ENCODE results near the gene PLA2G2F.

The PLA2G2F gene

DNA sequence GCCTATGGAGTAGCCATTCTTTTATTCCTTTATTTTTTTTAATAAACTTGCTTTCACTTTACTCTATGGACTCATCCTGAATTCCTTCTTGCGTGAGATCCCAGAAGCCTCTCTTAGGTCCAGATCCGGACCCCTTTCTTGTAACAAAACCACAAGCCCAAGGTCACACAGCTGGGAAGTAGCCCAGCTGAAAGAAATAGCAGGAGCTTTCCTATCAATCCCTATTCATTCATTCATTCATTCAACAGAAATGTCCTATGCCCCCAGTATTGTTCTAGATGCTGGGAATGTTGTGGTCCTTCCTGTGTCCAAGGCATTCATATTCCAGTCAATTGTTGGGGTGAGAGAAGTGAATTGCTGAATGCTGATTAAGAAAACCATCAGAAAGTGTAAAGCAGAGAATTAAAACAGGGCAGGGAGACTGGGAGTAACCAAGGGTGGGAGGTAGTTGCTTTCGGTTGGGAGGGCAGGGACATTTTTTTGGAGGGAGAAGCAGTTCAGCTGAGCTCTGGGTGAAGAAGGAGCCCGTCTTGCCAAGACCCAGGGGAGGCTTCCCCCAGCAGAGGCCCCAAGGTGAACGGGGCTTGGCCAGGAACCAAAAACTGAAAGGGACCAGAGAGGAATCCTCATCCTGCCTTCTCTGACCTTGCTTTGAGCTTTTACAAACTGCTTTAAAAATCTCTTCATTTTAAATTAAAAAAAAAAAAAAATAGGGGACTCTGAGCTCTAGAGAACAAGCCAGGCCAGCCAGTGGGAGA is 30.6 kb upstream of the PLA2G2F start:
- TF ChIP-seq, protein P1, sequence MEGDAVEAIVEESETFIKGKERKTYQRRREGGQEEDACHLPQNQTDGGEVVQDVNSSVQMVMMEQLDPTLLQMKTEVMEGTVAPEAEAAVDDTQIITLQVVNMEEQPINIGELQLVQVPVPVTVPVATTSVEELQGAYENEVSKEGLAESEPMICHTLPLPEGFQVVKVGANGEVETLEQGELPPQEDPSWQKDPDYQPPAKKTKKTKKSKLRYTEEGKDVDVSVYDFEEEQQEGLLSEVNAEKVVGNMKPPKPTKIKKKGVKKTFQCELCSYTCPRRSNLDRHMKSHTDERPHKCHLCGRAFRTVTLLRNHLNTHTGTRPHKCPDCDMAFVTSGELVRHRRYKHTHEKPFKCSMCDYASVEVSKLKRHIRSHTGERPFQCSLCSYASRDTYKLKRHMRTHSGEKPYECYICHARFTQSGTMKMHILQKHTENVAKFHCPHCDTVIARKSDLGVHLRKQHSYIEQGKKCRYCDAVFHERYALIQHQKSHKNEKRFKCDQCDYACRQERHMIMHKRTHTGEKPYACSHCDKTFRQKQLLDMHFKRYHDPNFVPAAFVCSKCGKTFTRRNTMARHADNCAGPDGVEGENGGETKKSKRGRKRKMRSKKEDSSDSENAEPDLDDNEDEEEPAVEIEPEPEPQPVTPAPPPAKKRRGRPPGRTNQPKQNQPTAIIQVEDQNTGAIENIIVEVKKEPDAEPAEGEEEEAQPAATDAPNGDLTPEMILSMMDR (IDR thresholded peaks at IDR 0.05), result no peak

DNA sequence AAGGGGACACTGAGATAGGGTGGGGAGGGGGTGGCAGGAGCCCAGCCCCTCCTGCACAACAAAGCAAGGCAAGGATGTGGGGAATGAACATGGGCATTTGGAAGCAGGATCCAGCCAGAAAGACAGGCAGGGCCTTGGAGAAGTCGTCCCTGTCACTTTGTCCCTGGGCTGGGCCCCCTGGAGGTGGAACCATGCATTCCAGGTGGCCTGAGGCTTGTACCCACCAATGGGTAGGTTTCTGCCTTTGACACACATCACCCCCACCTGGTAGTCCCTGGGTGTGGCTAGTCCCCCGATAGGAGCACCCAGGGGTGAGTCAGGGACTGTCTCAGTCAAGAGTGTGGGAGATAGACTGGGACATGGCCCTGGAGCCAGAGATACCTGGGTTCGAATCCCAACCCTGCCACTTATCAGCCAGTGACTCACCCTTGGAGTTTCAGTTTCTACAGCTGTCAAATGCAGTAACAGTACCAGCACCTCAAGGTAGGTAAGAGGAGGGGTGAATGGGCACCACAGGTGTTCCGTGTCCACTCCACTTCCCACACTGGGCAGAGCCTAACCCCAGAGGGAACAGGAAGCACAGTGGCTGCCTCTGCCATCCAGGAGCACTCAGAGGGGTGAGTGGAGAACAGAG is 29.8 kb upstream of the PLA2G2F start:
- TF ChIP-seq, protein P1 (IDR thresholded peaks at IDR 0.05), result no peak

DNA sequence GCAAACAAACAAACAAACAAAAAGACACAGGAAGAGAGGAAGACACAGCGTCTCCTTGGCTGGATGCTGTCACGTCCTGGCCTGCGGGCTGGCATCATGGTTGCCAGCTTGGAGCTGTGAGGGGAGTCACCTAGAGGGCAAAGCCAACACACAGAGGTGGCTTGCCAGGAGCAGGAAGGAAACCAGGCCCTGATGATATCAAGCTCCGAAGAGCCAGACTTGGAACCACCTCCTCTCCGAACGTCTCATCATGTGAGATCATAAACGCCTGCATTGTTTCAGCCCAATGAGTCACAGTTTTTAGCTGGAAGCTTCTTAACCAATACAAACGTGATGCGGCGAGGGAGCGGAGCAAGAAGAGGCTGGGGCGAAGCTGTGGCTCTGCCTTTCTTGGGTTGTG is 28.4 kb upstream of the PLA2G2F start:
- TF ChIP-seq, protein P1 (IDR thresholded peaks at IDR 0.05), result no peak

DNA sequence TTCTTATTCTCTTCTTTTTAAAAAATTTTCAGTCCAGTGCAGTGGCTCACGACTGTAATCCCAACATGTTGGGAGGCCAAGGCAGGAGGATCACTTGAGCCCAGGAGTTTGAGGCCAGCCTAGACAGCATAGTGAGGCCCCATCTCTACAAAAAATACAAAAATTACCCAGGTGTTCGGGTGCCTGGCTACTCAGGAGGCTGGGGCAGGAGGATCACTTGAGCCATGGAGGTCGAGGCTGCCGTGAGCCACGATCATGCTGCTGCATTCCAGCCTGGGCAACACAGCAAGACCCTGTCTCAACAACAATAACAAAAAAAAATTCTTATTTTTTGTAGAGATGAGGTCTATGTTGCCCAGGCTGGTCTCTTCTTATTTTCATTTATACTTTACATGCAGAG is 27.7 kb upstream of the PLA2G2F start:
- TF ChIP-seq, protein P1 (IDR thresholded peaks at IDR 0.05), result no peak

DNA sequence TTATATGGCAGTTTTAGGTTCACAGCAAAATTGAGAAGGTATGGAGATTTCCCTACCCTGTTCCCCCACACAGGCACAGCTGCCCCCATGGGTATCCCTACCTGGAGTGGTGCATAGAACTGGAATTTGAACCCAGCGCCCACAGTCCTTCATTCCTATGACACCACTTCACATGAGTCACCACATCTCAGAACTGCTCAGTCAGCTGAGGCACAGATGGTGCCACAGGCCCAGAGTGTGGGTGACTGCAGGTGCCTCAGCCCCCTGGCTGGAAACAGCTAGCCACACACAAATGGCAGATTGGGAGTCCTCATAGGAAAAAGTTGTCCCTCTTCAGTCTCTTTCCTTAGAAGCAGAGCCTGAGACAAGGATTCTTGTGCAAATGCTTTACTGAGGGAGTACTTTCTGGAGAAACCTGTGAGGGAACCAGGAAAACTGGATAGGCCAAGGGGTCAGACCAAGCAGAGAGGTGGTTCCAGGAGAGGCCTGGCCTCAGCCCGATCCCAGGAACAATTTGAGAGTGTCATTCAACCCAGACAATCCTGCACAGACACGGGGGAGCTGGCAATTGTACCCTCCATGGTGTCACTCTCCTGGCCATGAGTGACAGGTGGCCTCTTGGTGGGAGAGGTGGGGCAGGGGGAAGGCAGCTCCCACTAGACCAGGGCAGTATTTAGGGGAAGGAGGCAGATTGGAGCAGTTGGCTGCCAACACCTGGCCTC is 26.7 kb upstream of the PLA2G2F start:
- TF ChIP-seq, protein P1 (IDR thresholded peaks at IDR 0.05), result no peak

DNA sequence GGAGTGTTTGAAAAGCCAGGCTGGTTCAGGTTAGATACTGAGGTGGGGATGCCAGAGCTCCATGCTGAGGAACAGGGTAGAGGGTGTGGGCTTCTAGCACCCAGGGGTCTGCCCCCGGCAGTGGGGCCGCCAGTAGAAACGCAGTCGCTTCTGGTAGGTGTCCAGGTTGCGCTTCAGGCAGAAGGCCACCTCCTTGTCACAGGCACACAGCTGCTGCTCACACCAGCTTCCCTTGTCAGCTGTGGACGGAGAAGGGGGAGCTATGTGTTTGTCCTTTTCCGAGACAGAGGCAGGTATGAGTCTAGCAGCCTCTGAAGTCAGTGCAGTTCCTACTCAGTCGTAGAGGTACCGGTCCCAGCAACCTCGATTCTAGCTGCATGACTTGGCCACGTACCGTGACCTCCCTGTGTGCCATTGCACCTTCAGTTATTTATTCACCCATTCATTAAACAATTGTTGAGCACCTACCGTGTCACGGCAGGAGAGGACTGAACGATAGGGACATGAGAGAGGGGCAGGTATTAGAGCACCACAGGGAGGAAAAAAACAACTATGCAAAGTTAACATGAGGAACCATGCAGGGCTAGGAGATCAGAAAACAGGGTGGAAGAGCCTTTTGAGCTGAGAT is 25.0 kb upstream of the PLA2G2F start:
- TF ChIP-seq, protein P1 (IDR thresholded peaks at IDR 0.05), result no peak

DNA sequence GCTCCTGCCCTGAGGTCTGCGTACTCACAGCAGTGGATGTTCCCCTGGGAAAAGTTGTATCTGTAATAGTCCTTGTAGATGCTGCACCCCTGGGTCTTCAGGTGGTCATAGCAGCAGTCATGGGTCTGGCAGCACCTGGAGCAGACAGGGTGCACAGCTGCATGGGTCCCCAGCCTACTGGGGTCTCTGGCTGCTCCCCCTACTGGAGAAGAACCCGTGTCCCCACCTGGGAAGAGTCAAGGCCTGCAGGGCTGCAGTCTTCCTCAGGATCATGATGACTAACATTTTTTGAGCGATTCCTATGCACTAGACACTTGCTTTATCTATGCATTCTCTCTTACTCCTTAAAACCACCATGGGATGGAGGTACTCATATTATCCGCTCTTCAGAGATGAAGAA is 23.6 kb upstream of the PLA2G2F start:
- TF ChIP-seq, protein P1 (IDR thresholded peaks at IDR 0.05), result no peak

Data from LNCAP (cell line).